ENCODE data around the gene FRMD4A. TPM values are rescaled to one million over a fixed set of nuclear protein-coding genes. Genes with fewer than 3 reads are reported as not detected.
A peak's percentile ranks its signal among the peaks of the same experiment; 100 is the strongest.

FRMD4A gene
- total RNA-seq, 1 experiment from 2014 or later = 20.2 TPM

DNA sequence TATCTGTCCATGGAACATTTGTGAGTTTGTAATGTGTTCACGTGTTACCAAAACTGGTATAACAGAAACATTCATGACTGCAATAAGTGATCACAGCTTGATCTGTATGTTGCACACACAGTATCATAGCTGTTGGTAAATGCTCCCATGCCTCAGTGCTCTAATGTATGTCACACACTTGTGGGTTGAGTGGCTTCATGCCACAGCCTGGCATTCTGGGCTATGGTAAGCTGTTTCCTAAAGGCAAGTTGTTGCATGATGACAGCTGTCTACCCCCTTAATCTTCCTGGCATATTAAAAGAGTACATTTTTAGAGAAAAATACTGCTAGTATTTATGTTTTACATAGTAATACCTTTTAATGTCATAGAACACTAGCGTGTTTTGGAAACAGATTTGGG, 708.8 kb downstream of the FRMD4A start:
- no peak for DNase-seq (ENCODE audit: low read depth)

DNA sequence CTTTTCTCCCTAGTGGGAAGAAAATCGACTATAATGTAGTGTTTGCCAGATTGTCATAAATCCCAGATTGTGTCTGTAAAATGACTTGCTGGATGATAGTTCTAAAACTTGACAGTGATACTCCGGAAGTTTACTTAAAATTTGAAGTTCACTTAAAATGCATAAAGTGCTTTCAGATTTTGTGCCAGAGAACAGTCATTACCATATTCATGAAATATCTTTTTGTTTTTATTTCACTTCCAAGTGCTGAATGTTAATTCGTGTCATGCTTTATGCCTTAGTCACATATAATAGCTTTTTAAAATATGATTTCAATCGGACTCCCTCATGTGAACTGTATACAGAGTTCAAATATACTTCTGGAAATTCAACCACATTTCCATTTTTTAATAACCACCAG, 713.6 kb downstream of the FRMD4A start:
- no peak for DNase-seq (ENCODE audit: low read depth)

DNA sequence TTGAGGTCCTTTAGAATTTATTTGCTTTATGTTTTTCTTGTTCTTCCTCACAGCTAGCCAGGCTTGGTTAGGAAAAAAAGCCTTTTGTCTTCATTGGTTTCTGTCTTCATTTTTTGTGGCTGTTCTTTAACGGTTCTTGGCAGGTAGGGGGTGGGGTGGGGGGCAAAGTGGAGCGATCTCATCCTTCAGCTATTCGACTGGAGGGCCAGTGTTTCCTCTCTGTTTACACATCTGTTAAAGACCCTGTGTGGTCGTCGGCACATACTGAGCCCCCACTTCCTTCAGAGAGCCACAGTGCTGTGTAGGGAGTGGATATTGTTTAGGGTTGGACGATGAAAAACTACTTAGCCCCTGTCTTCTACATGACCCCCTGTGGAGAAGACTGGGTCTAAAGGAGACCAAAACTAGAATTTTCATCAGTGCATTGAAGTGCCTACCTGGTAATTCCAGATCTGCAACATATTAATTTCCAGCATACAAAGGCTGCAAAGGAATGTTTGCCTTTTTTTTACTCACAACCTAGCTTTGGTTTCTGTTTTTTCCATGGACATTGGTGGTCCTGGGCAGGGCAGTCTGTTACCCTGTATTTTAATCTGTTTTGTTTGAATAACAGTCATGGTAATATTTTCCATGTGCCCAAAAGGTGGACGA, 714.9 kb downstream of the FRMD4A start:
- peak; percentile 25 for DNase-seq (ENCODE audit: low read depth)

DNA sequence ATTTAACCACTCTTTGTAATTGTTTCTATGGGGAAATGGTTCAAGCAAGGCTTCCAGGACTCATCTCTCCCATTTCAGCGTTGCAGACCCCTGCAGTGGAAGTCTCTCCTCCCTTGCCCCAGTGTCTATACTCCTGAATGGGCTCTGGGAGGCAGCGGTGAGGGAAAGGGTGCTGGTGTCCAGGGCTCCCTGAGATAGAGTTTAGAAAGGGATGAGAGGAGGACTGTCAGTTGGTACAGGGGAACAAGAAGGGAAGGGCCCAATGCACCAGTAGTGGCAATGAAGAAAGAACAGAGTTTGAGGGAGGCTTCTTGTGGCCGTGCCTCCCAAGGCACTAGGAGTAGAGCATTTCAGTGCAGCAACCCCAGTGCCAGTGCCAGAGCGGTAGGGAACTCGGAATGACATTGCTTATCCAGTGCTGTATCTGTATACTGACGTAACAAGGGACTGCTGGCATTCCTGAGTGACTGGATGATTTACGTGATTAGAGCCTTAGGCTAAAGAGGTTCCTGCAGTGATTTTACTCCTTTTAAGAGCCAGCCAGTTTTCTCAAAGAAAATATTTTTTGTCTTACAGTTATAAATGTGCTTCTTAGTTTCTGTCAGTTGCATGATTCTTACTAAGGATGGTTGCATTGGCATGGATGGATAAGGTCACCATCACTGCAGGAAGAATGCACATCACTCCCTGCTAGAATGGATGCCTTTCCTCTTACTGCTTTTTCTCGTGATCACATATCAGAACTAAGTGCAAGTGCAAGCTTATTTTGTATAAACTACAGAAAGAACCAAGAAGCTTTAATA, 716.0 kb downstream of the FRMD4A start:
- peak; percentile 21 for DNase-seq (ENCODE audit: low read depth)

DNA sequence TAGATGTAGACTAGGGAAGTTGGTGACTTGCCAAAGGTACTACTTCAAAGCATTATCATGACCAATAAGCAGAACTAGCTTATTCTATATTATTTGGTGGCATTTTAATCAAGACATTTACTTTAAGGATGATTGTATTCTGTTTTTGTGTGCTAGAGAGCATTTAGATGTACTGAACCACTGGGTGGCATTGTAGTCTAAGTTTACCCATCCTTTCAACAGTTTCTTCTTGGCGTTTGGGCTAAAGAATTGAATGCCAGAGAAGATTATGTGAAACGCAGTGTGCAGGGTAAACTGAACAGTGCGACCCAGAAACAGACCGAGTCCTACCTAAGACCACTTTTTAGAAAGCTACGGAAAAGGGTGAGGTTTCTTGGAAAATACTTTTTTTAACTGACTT, 717.2 kb downstream of the FRMD4A start:
- DNase-seq (ENCODE audit: low read depth) = peak; percentile 11

DNA sequence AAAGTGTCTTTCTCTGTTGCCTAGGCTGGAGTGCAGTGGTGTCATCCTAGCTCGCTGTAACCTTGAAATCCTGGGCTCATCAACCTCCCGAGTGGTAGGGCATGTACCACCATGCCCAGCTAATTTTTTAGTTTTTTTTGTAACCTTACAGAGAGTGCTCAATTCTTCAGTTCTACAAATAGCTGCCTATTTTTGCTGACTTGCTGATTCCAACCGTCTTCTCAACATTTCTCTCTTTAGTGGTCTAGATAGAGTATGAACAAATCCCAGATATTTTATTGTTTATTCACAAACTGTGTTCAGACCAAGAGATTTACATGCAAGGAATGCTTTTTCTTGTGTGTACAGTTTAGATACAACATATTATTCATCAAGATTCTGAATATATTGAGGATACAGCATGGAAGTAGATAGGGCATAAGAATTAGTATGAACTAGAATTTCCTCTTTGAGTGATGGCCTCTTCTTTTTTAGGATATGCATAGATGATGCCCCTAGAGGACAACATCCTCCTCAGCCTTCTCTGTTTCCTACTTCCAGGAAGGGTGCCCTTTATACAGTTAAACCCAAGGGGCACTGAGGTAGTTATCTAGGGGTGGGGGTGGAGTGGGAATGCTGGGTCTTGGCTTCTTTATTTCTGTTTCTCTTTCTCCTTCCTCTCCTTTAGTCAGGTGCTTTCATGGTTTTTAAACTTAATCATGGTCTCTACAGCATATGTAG, 717.9 kb downstream of the FRMD4A start:
- no peak for DNase-seq (ENCODE audit: low read depth)

DNA sequence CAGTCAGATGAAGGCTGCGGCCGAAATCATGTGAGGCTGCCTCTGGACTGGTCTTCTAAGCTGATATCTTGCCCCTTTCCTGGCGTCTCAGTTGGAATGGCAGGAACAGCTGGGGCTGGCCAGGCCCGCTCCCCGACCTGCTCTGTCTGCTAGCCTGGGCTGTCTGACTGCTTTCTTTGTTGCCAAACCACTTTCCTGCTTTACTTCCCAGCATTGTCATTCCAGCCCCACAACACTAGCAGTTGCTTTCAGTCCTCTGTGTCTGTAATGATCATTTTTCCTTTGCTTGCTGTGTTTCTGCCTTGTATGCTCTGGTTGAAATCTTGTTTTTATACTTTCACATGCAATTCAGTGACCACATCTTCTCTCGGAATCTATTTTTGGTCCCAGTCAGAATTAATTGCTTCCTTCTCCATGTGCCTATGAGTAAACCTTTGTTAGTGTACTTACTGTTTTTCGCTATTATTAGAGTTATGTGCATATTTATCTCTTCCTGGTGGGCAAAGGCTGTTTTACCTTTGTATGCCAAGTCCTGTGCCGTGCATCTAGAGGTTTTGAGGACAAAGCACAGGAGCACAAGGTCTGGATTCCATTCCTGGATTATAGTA, 722.4 kb downstream of the FRMD4A start:
- DNase-seq (ENCODE audit: low read depth) = no peak

DNA sequence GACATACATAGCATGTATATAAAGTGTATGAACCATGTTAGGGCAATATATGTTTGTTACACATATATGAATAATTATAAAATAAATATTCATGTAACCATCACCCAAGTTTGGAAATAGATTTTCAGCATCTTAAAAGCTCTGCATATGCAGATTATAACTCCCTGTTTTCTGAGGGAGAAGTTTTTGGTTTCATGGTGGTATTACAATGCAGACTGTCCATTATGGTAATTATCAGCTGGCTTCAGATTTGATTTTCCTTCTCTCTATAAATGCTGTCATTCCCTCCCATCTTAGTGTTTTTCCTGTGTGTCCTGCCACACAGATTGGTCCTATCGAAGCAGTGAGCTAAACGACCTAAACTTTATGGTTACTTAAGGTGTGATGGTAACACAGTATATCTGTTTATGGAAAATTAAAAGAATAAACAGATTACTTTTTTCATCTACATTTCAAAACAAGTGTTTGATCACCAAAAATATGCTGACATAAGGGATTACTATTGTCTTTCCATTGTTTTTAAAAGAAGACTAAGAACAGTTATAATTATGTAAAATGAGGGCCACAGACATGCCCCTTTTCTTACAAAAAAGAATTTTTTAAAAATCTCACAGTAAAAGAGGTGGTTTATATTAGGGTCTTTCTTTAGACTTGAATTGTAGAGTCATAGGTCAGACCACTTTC, 726.2 kb downstream of the FRMD4A start:
- no peak for DNase-seq (ENCODE audit: low read depth)

DNA sequence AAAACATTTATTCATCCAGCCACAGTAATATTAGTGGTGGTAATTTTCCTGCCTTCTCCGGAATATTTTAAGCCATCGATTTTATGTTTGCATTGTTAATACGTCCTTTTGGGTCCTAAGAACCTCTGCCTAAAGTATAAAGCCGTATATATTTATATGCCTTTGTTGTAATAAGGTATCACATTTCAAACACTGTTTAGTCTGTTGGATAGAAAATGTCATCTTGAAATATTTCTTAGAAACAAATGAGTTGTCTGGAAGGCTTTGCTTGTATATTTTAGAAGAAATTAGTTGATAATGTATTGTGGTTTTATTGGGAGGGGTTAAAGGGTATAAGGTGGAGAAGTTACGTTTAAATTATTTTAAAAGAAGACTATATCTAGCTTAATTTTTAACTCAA, 732.8 kb downstream of the FRMD4A start:
- no peak for DNase-seq (ENCODE audit: low read depth)

DNA sequence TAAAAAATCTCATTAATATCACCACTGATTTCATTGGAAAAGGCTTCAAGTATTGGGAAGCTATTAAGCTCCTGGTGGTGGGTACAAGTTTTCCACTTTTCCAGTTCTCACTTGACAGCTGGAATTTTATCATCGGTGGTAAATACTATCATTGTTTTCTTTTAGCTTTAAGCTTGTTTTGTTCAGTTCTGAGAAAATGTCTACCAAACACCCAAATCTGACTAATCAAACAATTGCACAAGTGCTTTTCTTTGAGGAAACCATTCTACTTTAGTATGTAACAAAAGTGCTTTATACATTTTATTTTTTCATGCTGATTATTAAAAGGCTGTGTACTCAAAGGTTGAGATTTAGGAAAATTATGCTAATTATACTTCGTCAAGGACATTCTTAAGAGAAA, 736.1 kb downstream of the FRMD4A start:
- no peak for DNase-seq (ENCODE audit: low read depth)
